Neural progenitor cell (in vitro differentiated cells): ENCODE measurements around the gene FHL1. TPM values are rescaled to one million over a fixed set of nuclear protein-coding genes. Genes with fewer than 3 reads are reported as not detected.

Source experiments
- DNase-seq: peaks from one replicate; pipeline ENCODE4 v3.0.0-alpha.2; 2016; ENCODE audit warnings: low spot score
- H2AFZ ChIP-seq: fragments of 200-600 bp; sonication (generic); replicated peaks from 2 replicates; pipeline ENCODE4 v1.6.1; 2016; ENCODE audit warnings: antibody characterized with exemption
- H3F3A ChIP-seq: fragments of 200-600 bp; sonication (generic); 2 replicates; pipeline ENCODE4 v1.6.1; 2016; ENCODE audit warnings: antibody characterized with exemption, low read depth
- H3K27ac ChIP-seq: fragments of 200-600 bp; sonication (generic); 2 replicates; pipeline ENCODE4 v1.5.1; 2016; ENCODE audit warnings: mild to moderate bottlenecking
- H3K27me3 ChIP-seq: fragments of 200-600 bp; sonication (generic); 2 replicates; pipeline ENCODE4 v1.6.1; 2016; ENCODE audit warnings: mild to moderate bottlenecking, moderate library complexity
- H3K36me3 ChIP-seq: fragments of 200-600 bp; sonication (generic); 2 replicates; pipeline ENCODE4 v1.5.1; 2016
- H3K4me1 ChIP-seq: fragments of 200-600 bp; sonication (generic); 2 replicates; pipeline ENCODE4 v1.6.1; 2016; ENCODE audit warnings: mixed run types
- H3K4me2 ChIP-seq: fragments of 200-600 bp; sonication (generic); 2 replicates; pipeline ENCODE4 v1.6.1; 2016
- H3K4me3 ChIP-seq: fragments of 200-600 bp; sonication (generic); 2 replicates; pipeline ENCODE4 v1.5.1; 2016
- H3K79me2 ChIP-seq: fragments of 200-600 bp; sonication (generic); 2 replicates; pipeline ENCODE4 v1.6.1; 2016; ENCODE audit warnings: low read depth
- H3K9ac ChIP-seq: fragments of 200-600 bp; sonication (generic); 2 replicates; pipeline ENCODE4 v1.6.1; 2016
- H3K9me3 ChIP-seq: fragments of 200-600 bp; sonication (generic); 2 replicates; pipeline ENCODE4 v1.5.1; 2016; ENCODE audit warnings: low read depth
- H4K20me1 ChIP-seq: fragments of 200-600 bp; sonication (generic); 2 replicates; pipeline ENCODE4 v1.6.1; 2016; ENCODE audit warnings: low read depth
- H3K27ac Mint-ChIP-seq: 3 replicates; pipeline ENCODE4 v1.8.0; 2021; ENCODE audit warnings: mixed read lengths
- H3K27me3 Mint-ChIP-seq: 2 replicates; pipeline ENCODE4 v1.8.0; 2022; ENCODE audit warnings: low read depth, mild to moderate bottlenecking, inconsistent platforms, moderate library complexity, mixed read lengths; ENCODE audit not compliant: insufficient read depth
- H3K36me3 Mint-ChIP-seq: 3 replicates; pipeline ENCODE4 v1.8.0; 2021; ENCODE audit warnings: mixed read lengths
- H3K4me1 Mint-ChIP-seq: 3 replicates; pipeline ENCODE4 v1.8.0; 2021; ENCODE audit warnings: mixed read lengths
- H3K4me3 Mint-ChIP-seq: 3 replicates; pipeline ENCODE4 v1.8.0; 2021; ENCODE audit warnings: mild to moderate bottlenecking, moderate library complexity, mixed read lengths
- H3K9me3 Mint-ChIP-seq: 3 replicates; pipeline ENCODE4 v1.8.0; 2020; ENCODE audit warnings: mixed read lengths
- CTCF ChIP-seq: fragments of 200-600 bp; sonication (generic); IDR thresholded peaks from 2 replicates; pipeline ENCODE4 v1.5.1; 2017; ENCODE audit warnings: antibody characterized with exemption, mild to moderate bottlenecking
- EZH2 ChIP-seq: fragments of 200-600 bp; sonication (generic); IDR thresholded peaks from 2 replicates; pipeline ENCODE4 v1.6.1; 2017; ENCODE audit warnings: antibody characterized with exemption, mild to moderate bottlenecking, moderate library complexity
- EZH2phosphoT487 ChIP-seq: fragments of 200-600 bp; sonication (generic); IDR thresholded peaks from 2 replicates; pipeline ENCODE4 v1.6.1; 2017; ENCODE audit warnings: antibody characterized with exemption
- small RNA-seq: library from RNA; depleted of rRNA; stranded (forward); fragments of <200 nt; gene quantifications from one replicate; pipeline ENCODE3, GENCODE V24; 2015
- total RNA-seq: library from RNA; depleted of rRNA; stranded (reverse); fragments of >200 nt; gene quantifications from 2 replicates; pipeline ENCODE4 v1.2.3, GENCODE V29; 2015; ENCODE audit warnings: low replicate concordance

The FHL1 gene
- total RNA-seq, 1 donor from 2014 or later: 67.6 TPM

- H2AFZ ChIP-seq: no peak overlapping the region
- no peaks in the 10 kb centered on the region for H3K27me3 ChIP-seq
- H3K9me3 ChIP-seq: no peaks in the 10 kb centered on the region
- no peak overlapping the region for H3K27ac ChIP-seq
- H3K4me3 Mint-ChIP-seq: no peak overlapping the region
- no peaks in the 10 kb centered on the region for H3K4me1 Mint-ChIP-seq
- H3K27me3 Mint-ChIP-seq: peaks cover 6% of the 10 kb centered on the region
- DNase-seq: no peak
- H3K4me3 ChIP-seq: no peak overlapping the region
- no peaks in the 10 kb centered on the region for H3K36me3 ChIP-seq
- no peaks in the 10 kb centered on the region for H3K9me3 Mint-ChIP-seq
- H3K27ac Mint-ChIP-seq: no peak overlapping the region
- H3K4me1 ChIP-seq: no peaks in the 10 kb centered on the region
- no peaks in the 10 kb centered on the region for H3K36me3 Mint-ChIP-seq
- H3K9ac ChIP-seq: no peak overlapping the region
- no peaks in the 10 kb centered on the region for H3K79me2 ChIP-seq
- no peaks in the 10 kb centered on the region for H3F3A ChIP-seq
- no peak for TF ChIP-seq EZH2phosphoT487
- no peak for TF ChIP-seq EZH2
- TF ChIP-seq CTCF: no peak
- no peak overlapping the region for H3K4me2 ChIP-seq
- H4K20me1 ChIP-seq: no peaks in the 10 kb centered on the region
These were observed 113.4 kb downstream of the FHL1 start for GRCh38 chrX:136260776-136261175.

Small RNA genes within 50 kb of the gene (small RNA-seq; reads per million reads assigned to genes)
- not detected for gene RF01210

Other genes starting within 250 kb of the FHL1 start
- gene MMGT1, start 173.5 kb upstream of the FHL1 start, total RNA-seq: 22.1 and 26.0 TPM in 2 replicates
- 23.5 and 24.2 TPM in 2 replicates for gene SLC9A6, start 162.1 kb upstream of the FHL1 start, total RNA-seq
- gene MAP7D3, start 103.9 kb downstream of the FHL1 start, total RNA-seq: 17.0 and 27.1 TPM in 2 replicates
- not detected in 2 replicates for gene ADGRG4, start 153.4 kb downstream of the FHL1 start, total RNA-seq